Measurements from ENCODE around the gene KLHL18. TPM values are rescaled to one million over a fixed set of nuclear protein-coding genes. Genes with fewer than 3 reads are reported as not detected.
"Not testable (repeated sequence)": the region's sequence is repeated elsewhere in the genome, so short reads cannot be mapped to it uniquely, and the experiment has no call there.

Gene KLHL18
- total RNA-seq, 1 donor from 2014 or later, result 13.7 TPM

GRCh38 chr3:47247131-47248064, 35.3 kb upstream of the KLHL18 start:
- H3K4me3 ChIP-seq (ENCODE audit: low read depth, low read length), result no peak overlapping the region
- TF ChIP-seq CTCF (conservative IDR thresholded peaks at IDR 0.05; ENCODE audit: low read depth, low read length), result no peak
- no peak for DNase-seq (ENCODE audit: low read depth)

GRCh38 chr3:47250309-47251060, 32.3 kb upstream of the KLHL18 start:
- DNase-seq (ENCODE audit: low read depth), result no peak
- peak; percentile 62 for TF ChIP-seq CTCF (conservative IDR thresholded peaks at IDR 0.05; ENCODE audit: low read depth, low read length)
- H3K4me3 ChIP-seq (ENCODE audit: low read depth, low read length), result no peak overlapping the region

GRCh38 chr3:47251085-47251484, 31.7 kb upstream of the KLHL18 start:
- not testable (repeated sequence) for H3K4me3 ChIP-seq (ENCODE audit: low read depth, low read length)

GRCh38 chr3:47251689-47252088, 31.1 kb upstream of the KLHL18 start:
- no peak overlapping the region for H3K4me3 ChIP-seq (ENCODE audit: low read depth, low read length)
- no peak for TF ChIP-seq CTCF (conservative IDR thresholded peaks at IDR 0.05; ENCODE audit: low read depth, low read length)
- no peak for DNase-seq (ENCODE audit: low read depth)

More at GRCh38 chr3:47251085-47251484, 31.7 kb upstream of the KLHL18 start:
- not testable (repeated sequence) for DNase-seq (ENCODE audit: low read depth)

- not testable (repeated sequence) for DNase-seq (ENCODE audit: low read depth); H3K4me3 ChIP-seq (ENCODE audit: low read depth, low read length)
Observed at GRCh38 chr3:47256331-47256730, 26.4 kb upstream of the KLHL18 start.

- no peak for DNase-seq (ENCODE audit: low read depth)
- no peak overlapping the region for H3K4me3 ChIP-seq (ENCODE audit: low read depth, low read length)
- no peak for TF ChIP-seq CTCF (conservative IDR thresholded peaks at IDR 0.05; ENCODE audit: low read depth, low read length)
Observed at GRCh38 chr3:47259114-47259513, 23.6 kb upstream of the KLHL18 start.

GRCh38 chr3:47260605-47261004, 22.1 kb upstream of the KLHL18 start:
- TF ChIP-seq CTCF (conservative IDR thresholded peaks at IDR 0.05; ENCODE audit: low read depth, low read length), result no peak
- H3K4me3 ChIP-seq (ENCODE audit: low read depth, low read length), result no peak overlapping the region
- no peak for DNase-seq (ENCODE audit: low read depth)
